Caco-2 (cell line): ENCODE measurements around the gene OR10P1. TPM values are rescaled to one million over a fixed set of nuclear protein-coding genes. Genes with fewer than 3 reads are reported as not detected.
"Not testable (repeated sequence)": the region's sequence is repeated elsewhere in the genome, so short reads cannot be mapped to it uniquely, and the experiment has no call there.

Experiments used
- BruUV-seq: library from RNA; stranded (reverse); fragments of 400-500 nt; replicated peaks from 2 replicates; lab custom pipeline; 2021; lab: Mats Ljungman, UMichigan
- CTCF ChIA-PET: fragments of 300-600 bp; sonication (Branson Sonifier 250); formaldehyde crosslinking; loops from one replicate; lab custom pipeline; 2022; ENCODE audit warnings: antibody characterized with exemption; lab: Charles Lee
- POLR2A ChIA-PET: fragments of 300-600 bp; sonication (Branson Sonifier 250); formaldehyde crosslinking; loops from one replicate; lab custom pipeline; 2022; ENCODE audit warnings: antibody characterized with exemption; lab: Charles Lee
- DNase-seq, 2 experiments: peaks; one replicate each; pipeline versions ENCODE4 v3.0.0 to v3.0.0-alpha.2; 2020 to 2022
- H3K27me3 ChIP-seq: replicated peaks from 2 replicates; pipeline ENCODE4 v1.6.0; 2011; ENCODE audit warnings: low read length; ENCODE audit not compliant: control insufficient read depth, insufficient read depth
- H3K36me3 ChIP-seq: 2 replicates; pipeline ENCODE4 v1.5.1; 2011; ENCODE audit warnings: low read length; ENCODE audit not compliant: control insufficient read depth, insufficient read depth
- H3K4me1 ChIP-seq: fragments of 250-450 bp; sonication (Bioruptor Pico); 2 replicates; pipeline ENCODE4 v1.5.1; 2020; ENCODE audit warnings: mild to moderate bottlenecking
- H3K4me3 ChIP-seq: 2 replicates; pipeline ENCODE4 v1.5.1; 2011; ENCODE audit warnings: low read depth, mild to moderate bottlenecking, control low read depth, low read length
- H3K9me3 ChIP-seq: fragments of 250-450 bp; sonication (Bioruptor Pico); 2 replicates; pipeline ENCODE4 v1.5.1; 2020; ENCODE audit warnings: mild to moderate bottlenecking, moderate library complexity
- H3K27ac Mint-ChIP-seq: one replicate; pipeline ENCODE4 v1.8.0; 2022; ENCODE audit warnings: mixed read lengths; ENCODE audit not compliant: unreplicated experiment
- H3K27me3 Mint-ChIP-seq: one replicate; pipeline ENCODE4 v1.8.0; 2022; ENCODE audit warnings: mixed read lengths; ENCODE audit not compliant: insufficient read depth, unreplicated experiment
- H3K36me3 Mint-ChIP-seq: one replicate; pipeline ENCODE4 v1.8.0; 2022; ENCODE audit warnings: mild to moderate bottlenecking, mixed read lengths; ENCODE audit not compliant: insufficient read depth, unreplicated experiment
- H3K4me1 Mint-ChIP-seq: one replicate; pipeline ENCODE4 v1.8.0; 2022; ENCODE audit warnings: low read depth, mixed read lengths; ENCODE audit not compliant: unreplicated experiment
- H3K4me3 Mint-ChIP-seq: one replicate; pipeline ENCODE4 v1.8.0; 2022; ENCODE audit warnings: mild to moderate bottlenecking, moderate library complexity, mixed read lengths; ENCODE audit not compliant: unreplicated experiment
- H3K9me3 Mint-ChIP-seq: one replicate; pipeline ENCODE4 v1.8.0; 2022; ENCODE audit warnings: mixed read lengths; ENCODE audit not compliant: unreplicated experiment
- CTCF ChIP-seq, 2 experiments: fragments of 200-600 bp in 1 of 2; IDR thresholded peaks; 1 replicate in 1 of 2; 2 replicates in 1 of 2; pipeline versions ENCODE4 v1.5.1 to v1.8.0; 2011 to 2022; ENCODE audit warnings: antibody characterized with exemption in 1 of 2, control low read depth in 1 of 2, inconsistent platforms in 1 of 2, low read depth in 1 of 2, low read length in 1 of 2, mild to moderate bottlenecking in 1 of 2, moderate library complexity in 1 of 2; ENCODE audit not compliant: insufficient read depth in 1 of 2, severe bottlenecking in 1 of 2, unreplicated experiment in 1 of 2
- intact Hi-C: fragments of 100-400 bp; cut with micrococcal nuclease; formaldehyde crosslinking; loops from one replicate; pipeline ENCODE4 v1.10.0; 2022; ENCODE audit not compliant: unreplicated experiment
- total RNA-seq: library from RNA; stranded (reverse); gene quantifications from 2 replicates; pipeline ENCODE4 v1.2.3, GENCODE V29; 2022

The OR10P1 gene
- total RNA-seq, 1 experiment from 2014 or later: not detected

- no peaks in the 10 kb centered on the region for H3K27me3 Mint-ChIP-seq
- CTCF ChIA-PET: no interaction called here
- no peak overlapping the region for H3K4me3 Mint-ChIP-seq
- Histone ChIP-seq H3K27me3 (no peaks in the 10 kb centered on the region), H3K4me1 (no peaks in the 10 kb centered on the region), H3K4me3 (no peak overlapping the region), H3K9me3 (no peaks in the 10 kb centered on the region), H3K36me3 (no peaks in the 10 kb centered on the region)
- H3K9me3 Mint-ChIP-seq: peaks cover 10% of the 10 kb centered on the region
- H3K27ac Mint-ChIP-seq: no peak overlapping the region
- H3K36me3 Mint-ChIP-seq: no peaks in the 10 kb centered on the region
- POLR2A ChIA-PET: no interaction called here
- no peak for TF ChIP-seq CTCF (IDR thresholded peaks at IDR 0.05; ENCODE audit: insufficient read depth in 1 of 2, low read depth in 1 of 2, low read length in 1 of 2, severe bottlenecking in 1 of 2, unreplicated experiment in 1 of 2)
- intact Hi-C loops: no loop called here
- BruUV-seq: no TSS peak
- no peaks in the 10 kb centered on the region for H3K4me1 Mint-ChIP-seq
- DNase-seq: no peak
Observed at GRCh38 chr12:55644591-55644990, 7.9 kb downstream of the OR10P1 start.

- no peak for TF ChIP-seq CTCF (IDR thresholded peaks at IDR 0.05; ENCODE audit: insufficient read depth in 1 of 2, low read depth in 1 of 2, low read length in 1 of 2, severe bottlenecking in 1 of 2, unreplicated experiment in 1 of 2)
- H3K36me3 Mint-ChIP-seq: no peaks in the 10 kb centered on the region
- H3K4me3 Mint-ChIP-seq: no peak overlapping the region
- no peaks in the 10 kb centered on the region for H3K27me3 Mint-ChIP-seq
- POLR2A ChIA-PET: no interaction called here
- no peak for DNase-seq
- intact Hi-C loops: no loop called here
- H3K36me3 ChIP-seq: no peaks in the 10 kb centered on the region
- H3K9me3 Mint-ChIP-seq: peaks cover 10% of the 10 kb centered on the region
- CTCF ChIA-PET: no interaction called here
- H3K4me1 ChIP-seq: peaks cover 14% of the 10 kb centered on the region
- 0 out of 2 replicates have a peak, but pooled peaks cover 2% of the 10 kb centered on the region for H3K9me3 ChIP-seq
- no peak overlapping the region for H3K4me3 ChIP-seq
- no TSS peak for BruUV-seq
- no peak overlapping the region for H3K27ac Mint-ChIP-seq
- H3K27me3 ChIP-seq: no peaks in the 10 kb centered on the region
- H3K4me1 Mint-ChIP-seq: peaks cover 8% of the 10 kb centered on the region
Observed at GRCh38 chr12:55647027-55647426, 10.3 kb downstream of the OR10P1 start.

- POLR2A ChIA-PET, H3K36me3 Mint-ChIP-seq, H3K27me3 ChIP-seq, H3K4me1 Mint-ChIP-seq, CTCF ChIA-PET, H3K4me3 Mint-ChIP-seq, intact Hi-C loops, H3K4me3 ChIP-seq, H3K9me3 ChIP-seq, H3K36me3 ChIP-seq, BruUV-seq, H3K27me3 Mint-ChIP-seq: not testable (repeated sequence)
- Mint-ChIP-seq H3K9me3 (peaks cover 10% of the 10 kb centered on the region), H3K27ac (peak overlapping the region; percentile 29)
- peak in 1 of 2 experiments; percentile 8 for DNase-seq
- peaks cover 14% of the 10 kb centered on the region for H3K4me1 ChIP-seq
Observed at GRCh38 chr12:55650620-55651298, 14.1 kb downstream of the OR10P1 start.
